GM19193 (cell line): ENCODE data around the gene KIFAP3.

Experiments
- POLR2A ChIP-seq: IDR thresholded peaks from 4 replicates; pipeline ENCODE4 v1.6.1; 2011; ENCODE audit not compliant: insufficient read depth, insufficient read length; ENCODE audit errors: extremely low read depth

The KIFAP3 gene

DNA sequence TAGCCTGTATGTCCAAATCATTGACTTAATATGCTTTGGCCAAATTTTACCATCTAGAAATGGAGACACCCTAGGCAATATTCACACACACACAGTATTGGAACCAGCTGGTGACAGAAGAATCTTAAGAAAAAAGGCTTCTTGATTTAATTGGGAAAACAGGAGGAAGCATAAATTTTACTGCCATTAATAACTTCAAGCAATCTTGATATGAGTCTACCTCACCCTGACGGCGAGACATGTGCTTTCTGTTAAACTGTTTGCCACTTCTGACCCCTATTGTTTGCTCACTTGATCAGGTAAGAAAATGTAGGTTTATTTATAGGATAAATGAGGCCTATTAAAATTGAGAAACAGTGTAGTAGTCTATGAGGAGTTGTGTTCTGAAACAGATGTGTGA, 73.2 kb downstream of the KIFAP3 start:
- no peak for TF ChIP-seq POLR2A

DNA sequence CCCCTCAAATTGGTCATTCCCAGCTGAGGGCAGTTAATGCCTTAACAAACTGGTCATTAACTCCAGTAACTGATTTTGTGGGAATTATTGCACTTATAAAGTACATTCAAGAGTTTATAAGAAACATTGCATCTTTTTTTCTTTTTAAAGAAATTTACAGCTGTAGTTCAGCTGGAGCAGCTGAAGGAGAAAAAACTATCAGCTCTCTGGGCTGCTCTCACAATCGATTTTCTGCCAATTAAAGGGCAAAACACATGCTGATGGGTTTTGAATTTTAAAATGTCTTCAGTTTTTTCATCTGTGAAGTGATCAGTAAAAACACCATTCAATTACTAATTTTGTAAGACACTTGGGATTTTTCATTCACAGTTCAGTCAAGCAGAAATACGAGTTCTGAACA, 74.7 kb downstream of the KIFAP3 start:
- TF ChIP-seq POLR2A, result no peak

DNA sequence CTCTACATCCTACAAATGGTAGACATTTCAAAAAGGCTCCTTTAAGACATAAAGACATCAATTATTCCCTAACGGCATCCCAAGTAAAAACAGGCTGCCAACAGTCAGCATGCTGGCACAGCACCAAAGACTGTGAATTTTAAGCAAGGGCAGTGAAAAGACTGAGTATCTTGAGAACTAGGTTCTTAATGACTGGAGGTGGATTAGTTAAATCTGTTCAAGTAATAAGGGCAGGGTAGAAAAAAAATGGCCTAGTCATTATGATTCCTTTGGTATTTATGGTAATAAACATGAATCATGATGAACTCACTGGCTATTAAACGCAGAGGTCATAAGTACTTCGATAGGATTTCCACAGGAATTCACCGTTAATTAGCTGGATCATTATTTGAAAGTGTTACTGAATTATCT, 75.2 kb downstream of the KIFAP3 start:
- TF ChIP-seq POLR2A, result no peak

DNA sequence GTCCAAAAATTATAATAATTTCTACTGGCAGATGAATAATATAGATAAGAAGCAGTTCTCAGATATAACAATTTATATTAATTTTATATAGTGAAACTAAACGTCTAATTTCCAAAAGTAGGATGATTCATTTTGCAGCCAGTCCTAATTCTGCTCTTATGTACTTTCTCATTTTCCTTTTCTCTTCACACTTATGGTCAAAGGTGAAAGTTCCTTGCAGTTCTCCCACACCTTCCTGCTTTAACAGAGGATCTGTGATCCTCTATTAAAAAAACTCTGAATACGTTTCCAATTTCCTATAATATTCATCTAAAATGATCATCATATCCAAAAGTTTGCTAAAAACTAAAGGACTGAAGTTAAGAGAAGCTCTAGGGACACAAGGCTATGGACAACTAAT, 78.5 kb downstream of the KIFAP3 start:
- no peak for TF ChIP-seq POLR2A

DNA sequence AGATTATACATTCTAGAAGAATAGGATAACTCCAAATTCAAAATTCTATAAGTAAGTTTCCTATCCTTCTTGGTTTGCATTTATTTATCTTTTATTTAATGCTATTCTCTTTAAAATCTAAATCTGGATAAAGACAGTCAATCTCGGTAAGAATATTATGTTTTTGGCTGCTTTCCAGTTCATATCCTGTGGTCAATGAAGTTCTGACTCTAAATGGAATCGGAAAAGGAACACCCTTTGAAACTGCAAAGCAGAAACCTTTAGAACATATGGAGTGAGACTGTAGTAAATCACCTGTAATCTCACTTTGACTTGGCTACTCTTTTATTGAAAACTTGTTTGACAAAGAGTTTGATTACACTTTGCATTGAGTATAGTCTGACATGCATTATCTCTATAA, 85.2 kb downstream of the KIFAP3 start:
- TF ChIP-seq POLR2A, result no peak

DNA sequence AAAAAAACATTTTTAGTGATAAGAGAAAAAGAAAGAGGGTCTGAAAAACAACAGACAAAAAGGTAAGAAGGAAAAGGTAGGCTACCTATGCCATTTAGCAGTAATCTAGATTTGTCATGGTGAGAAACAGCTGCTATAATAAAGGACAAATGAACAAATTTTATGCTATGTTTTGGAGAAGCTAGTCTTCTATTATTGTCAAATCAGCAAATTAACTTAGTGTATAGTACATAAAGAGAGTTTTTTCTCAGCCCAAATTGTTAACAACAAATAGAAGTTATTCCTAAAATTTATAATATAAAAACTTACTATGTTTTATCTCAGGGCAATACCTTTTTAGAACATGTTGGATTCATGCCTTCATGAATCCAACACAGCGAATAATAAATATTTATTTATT, 88.7 kb downstream of the KIFAP3 start:
- TF ChIP-seq POLR2A, result no peak

DNA sequence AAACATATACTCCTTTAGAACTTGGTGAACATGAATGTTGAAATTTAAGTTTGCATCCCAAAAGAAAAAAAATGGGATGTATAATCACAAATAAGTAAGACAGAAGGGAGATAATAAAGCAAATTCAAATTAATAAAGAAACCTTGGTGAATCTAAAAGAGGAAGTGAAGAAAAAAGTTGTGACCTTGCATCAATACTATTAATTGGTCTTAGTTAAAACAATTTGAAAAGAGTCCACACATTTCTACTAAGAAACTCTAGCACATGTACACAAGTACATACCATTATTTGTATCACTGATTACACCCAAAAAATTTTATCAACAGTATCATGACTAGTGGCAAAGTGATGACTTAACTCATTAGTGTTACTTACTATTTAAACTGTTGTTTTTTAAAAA, 100.4 kb downstream of the KIFAP3 start:
- no peak for TF ChIP-seq POLR2A

DNA sequence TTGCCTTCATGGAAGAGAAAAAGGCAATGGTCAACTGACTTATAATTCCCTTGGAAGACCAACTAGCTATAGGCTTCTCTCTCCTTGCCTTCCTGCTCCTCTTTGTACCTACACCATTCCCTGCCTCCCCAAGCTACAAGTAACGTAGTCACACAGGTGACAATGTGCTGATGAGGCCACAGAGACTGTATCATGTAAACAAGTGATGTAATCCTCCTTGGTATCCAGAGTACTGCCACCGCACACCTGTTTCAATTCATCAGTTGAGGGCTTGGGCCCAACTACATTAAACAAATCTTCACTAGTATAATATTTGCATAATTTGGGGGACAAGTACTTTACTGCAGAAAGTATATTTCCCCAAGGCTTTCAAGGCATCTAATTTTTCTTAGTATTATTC, 104.4 kb downstream of the KIFAP3 start:
- TF ChIP-seq POLR2A, result no peak

DNA sequence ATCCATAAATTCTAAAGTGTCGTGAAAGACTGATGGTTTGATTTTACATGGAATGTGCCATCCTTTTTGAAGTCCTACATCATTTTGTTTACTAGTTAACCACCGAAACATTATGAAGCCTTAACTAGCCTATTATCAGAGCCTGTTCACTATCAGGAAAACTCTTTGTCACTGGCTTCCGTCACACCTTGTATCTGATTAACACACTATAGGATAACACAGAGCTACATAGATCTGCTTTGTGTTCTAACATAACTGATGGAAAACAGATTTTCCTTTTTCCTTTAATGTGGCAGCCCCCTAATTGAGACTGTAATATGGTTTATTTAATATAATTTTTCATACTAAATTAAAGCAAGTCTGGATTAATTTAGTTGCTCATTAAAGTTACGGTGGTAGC, 106.3 kb downstream of the KIFAP3 start:
- no peak for TF ChIP-seq POLR2A

DNA sequence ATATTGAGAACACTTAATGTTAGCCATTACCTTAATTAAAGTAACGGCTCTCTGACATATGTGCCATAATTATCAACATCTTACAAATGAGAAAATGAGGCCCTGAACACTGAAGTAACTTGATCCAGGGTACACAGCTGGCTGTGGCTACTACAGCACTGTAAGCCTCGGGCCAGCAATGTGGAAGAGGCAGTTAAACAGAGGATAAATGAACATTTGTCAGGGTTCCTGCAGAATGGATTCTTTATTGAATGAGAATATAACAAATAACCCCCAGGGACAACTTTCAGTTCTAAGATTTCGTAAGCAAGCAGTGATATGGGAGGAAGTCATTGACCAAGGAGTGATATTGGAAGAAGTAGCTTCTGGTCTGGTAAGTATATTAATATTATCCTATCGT, 110.3 kb downstream of the KIFAP3 start:
- no peak for TF ChIP-seq POLR2A

DNA sequence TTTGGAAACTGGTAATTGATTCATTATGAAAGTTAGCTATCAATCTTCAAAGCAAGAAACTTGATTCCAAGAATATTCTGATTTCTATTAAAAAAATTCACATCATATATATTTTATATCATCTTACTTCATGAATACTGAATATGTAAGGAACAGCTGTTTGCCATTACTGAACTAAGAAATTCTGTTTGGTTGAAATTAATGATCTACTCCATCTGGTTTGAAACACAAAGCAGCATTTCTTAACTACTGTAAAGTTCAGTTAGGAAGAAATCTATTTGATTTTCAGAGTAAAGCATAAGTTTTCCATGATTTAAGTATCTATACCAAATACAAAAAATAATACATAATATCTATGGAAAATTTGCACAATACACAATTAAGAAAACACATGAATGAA, 114.8 kb downstream of the KIFAP3 start:
- no peak for TF ChIP-seq POLR2A

DNA sequence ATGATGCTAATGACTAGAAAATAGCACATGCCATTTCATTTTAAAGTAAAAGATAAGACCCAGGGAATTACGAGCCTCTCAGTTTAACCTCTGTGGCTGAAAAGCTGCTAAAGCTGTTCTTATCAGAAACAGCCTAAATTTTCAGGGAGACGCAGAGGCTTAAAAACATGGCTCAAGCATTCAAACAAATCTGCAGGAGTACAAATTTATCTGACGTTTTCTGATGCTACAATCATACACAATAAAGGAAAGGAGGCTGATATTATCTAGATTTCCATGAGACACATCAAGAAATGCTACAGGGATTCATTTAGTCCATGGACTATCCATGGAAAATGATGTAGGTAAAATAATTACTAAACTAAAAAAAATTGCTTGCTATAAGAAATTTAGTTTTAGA, 115.5 kb downstream of the KIFAP3 start:
- no peak for TF ChIP-seq POLR2A

DNA sequence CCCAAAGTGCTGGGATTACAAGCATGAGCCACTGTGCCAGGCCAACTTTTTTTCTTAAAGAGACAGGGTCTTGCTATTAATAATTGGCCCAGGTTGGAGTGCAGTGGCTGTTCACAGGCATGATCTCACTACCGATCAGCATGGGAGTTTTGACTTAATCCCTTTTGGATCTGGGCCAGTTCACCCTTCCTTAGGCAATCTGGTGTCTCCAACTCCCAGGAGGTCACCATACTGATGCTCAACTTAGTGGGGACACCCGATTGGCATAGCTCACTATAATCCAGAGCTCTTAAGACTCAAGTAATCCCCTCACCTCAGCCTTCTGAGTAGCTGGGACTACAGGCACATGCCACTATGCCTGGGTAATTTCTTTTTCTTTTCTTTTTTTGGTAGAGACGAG, 116.6 kb downstream of the KIFAP3 start:
- no peak for TF ChIP-seq POLR2A

DNA sequence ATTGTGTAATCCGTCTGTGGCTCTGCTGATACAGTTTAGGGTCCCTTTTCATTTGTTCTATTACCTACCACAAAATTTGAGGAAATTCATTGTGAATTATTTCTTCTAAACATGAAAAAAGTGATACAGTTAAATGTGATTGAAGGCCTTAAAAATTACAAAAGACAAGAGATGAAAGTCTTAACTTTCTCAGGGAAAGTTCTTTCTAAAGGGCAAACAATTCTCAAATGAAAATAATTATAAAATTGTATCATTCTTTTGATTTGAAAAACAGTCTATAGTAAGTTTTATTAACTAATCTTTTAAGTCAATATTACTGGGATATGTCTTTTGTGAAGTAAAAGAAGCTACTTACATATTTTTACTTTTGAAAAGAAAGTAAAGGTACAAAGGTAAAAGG, 123.4 kb downstream of the KIFAP3 start:
- TF ChIP-seq POLR2A, result no peak

DNA sequence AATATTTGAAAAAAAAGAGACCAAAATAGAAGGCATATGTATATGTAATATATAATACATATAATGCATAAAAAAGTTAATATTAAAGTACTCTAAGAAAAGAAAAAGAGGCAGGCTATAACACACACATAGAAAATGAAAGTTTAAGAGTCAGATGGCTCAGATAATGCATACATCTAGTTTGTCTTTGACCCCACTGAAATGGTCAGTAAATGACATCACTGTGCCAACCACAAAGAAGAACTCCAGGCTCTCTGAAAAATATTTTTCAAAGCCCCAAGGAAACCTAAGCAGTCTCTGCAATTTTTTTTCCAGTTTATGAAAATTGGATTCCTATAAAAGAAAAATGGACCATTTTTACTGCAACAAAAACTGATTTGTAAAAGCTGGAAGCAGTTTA, 125.4 kb downstream of the KIFAP3 start:
- no peak for TF ChIP-seq POLR2A

DNA sequence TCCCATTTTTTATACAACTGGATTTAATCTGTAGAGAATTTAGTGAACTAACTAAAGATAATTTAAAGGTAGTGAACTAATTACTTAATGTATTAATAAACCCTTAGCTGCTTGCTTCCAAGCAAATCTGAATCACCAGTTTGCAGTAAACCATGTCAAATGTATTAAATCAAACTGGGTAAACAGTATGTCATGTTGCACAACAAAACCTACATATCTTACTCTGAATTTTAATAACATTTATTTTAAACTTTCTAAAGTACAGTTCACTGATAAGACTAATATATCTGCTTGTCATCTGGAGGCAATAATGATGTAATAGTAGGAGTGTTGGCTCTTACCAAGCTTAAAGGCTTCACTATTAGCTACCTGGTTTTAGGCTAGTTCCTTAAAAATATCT, 128.3 kb downstream of the KIFAP3 start:
- no peak for TF ChIP-seq POLR2A

DNA sequence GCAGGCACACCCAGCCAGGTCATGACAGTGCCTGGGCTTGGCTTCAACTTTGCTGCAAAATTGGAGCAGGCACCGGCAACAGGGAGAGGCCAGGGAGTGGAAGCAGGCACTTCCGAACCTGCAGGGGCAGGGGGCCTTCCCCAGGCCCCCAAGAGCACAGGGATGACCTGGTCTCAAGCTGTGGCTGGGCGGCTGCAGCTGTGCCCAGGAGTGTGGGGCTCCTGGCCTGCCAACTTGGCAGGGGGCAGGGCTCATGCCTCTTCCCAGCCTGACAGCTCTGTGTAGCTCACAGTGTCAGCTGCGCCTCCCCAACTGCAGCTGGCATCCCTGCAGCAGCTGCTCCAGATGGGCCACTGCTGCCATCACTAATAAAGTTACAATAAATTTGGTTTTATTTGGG, 129.3 kb downstream of the KIFAP3 start:
- TF ChIP-seq POLR2A, result no peak

DNA sequence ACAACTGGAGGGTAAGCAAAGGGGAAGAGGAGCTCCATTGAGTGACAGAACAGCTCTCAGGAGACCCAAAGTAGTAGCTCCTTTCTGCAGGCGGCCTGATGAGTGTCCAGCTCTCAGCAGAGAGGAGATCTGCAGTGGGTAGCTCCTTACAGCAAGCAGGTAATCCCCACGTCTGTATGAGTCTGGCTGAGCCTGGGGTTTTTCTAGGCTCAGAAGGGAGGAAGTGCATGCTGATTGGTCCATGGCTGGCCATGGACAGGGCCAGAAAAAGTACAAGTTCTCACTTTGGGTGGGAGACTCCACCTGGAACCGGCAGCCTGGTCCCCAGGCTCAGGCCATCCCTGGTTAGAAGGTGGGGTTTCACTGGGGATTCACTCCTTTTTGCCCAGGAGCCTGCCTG, 129.9 kb downstream of the KIFAP3 start:
- TF ChIP-seq POLR2A, result no peak
